Omental fat pad (tissue), 4 donors: Measurements from ENCODE around the gene TIGD6. TPM values are rescaled to one million over a fixed set of nuclear protein-coding genes. Genes with fewer than 3 reads are reported as not detected.

Experiments used
- ATAC-seq: fragments of 150-250 bp; one replicate; pipeline ENCODE4 v1.9.1; 2016; ENCODE audit warnings: mild to moderate bottlenecking, moderate library complexity; ENCODE audit not compliant: low FRiP score
- DNase-seq: peaks from one replicate; pipeline ENCODE4 v3.0.0-alpha.2; 2019; ENCODE audit warnings: low spot score
- total RNA-seq, 4 donors: library from RNA; depleted of rRNA; stranded (reverse); fragments of >200 nt; gene quantifications; one replicate each; pipeline ENCODE4 v1.1.0, GENCODE V29; 2016
- TF ChIP-seq, protein P1 (sequence below), 3 donors: fragments of 450-650 bp; IDR thresholded peaks; one replicate each; pipeline ENCODE4 v1.5.1; 2016 to 2017; ENCODE audit warnings: antibody characterized with exemption in 3 of 3, mild to moderate bottlenecking in 3 of 3, moderate library complexity in 2 of 3

Gene TIGD6
- 1 to 10 TPM; 3.1 to 4.9 (median 3.8) TPM for total RNA-seq

DNA sequence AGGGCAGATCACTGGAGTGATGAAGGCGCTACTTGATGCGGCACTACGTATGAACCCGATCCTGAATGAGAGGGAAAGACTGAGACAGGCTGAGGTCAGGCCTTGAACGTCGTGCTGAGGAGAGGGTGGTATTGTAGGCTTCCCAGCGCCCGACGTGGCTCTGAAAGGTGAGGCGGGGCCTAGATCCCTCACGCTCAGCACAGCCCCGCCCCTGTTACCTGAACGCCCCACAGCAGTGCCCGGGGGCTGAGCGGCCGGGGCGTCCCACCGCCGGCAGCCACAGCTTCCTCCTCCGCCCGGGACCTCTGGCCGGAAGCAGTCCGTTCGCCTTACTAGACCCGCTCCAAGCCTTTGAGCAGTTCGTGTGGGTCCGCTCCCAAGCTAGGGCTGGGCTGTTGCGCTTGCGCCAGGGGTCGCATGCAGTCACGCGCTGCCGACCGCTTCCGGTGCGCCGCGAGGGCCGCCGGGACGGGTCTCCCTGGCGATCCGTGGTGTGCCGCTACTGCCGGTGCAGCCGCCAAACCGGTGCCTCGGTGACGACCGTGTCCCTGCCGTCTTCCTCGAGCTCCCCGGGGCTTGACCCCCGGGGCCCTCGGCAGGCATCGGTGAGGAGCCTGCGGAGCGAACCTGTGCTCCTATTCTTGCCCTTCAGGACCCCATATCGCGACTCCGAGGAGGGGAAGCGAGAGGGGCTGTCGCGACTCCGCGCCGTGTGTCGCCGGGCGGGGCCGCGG is at the start of gene TIGD6, which contains the start of gene HMGXB3:
Gene TIGD6 (minus strand): TSS at position 399 of the 734 bp plus-strand sequence. CDS start 4,306 bp downstream, outside the sequence.
Gene HMGXB3 (plus strand): TSS at position 484 of the 734 bp plus-strand sequence. CDS start 4,114 bp downstream, outside the sequence.
- DNase-seq, result peak; percentile 56
- peak; percentile 94 for ATAC-seq
- TF ChIP-seq, protein P1, sequence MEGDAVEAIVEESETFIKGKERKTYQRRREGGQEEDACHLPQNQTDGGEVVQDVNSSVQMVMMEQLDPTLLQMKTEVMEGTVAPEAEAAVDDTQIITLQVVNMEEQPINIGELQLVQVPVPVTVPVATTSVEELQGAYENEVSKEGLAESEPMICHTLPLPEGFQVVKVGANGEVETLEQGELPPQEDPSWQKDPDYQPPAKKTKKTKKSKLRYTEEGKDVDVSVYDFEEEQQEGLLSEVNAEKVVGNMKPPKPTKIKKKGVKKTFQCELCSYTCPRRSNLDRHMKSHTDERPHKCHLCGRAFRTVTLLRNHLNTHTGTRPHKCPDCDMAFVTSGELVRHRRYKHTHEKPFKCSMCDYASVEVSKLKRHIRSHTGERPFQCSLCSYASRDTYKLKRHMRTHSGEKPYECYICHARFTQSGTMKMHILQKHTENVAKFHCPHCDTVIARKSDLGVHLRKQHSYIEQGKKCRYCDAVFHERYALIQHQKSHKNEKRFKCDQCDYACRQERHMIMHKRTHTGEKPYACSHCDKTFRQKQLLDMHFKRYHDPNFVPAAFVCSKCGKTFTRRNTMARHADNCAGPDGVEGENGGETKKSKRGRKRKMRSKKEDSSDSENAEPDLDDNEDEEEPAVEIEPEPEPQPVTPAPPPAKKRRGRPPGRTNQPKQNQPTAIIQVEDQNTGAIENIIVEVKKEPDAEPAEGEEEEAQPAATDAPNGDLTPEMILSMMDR (IDR thresholded peaks at IDR 0.05), result no peak

DNA sequence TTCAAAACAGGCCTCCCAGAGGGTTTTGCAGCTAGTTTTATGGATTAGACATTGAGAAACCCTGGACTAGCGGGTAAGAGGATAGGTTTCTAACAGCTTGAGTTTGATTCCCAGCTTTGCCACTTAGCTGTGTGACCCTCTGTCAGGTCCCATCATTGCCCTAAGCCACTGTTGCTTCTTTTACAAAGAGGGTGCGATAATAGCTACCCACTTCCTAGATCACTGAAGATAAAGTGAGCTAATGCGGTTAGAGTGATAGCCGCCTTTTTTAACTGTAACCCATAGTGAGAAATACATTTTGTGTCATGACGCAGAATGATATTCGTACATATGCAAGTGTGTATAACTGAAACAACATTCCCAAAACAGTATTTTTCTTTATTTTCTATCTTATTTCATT is 45.6 kb upstream of the TIGD6 start:
- TF ChIP-seq, protein P1 (IDR thresholded peaks at IDR 0.05), result no peak
- no peak for DNase-seq
- no peak for ATAC-seq

DNA sequence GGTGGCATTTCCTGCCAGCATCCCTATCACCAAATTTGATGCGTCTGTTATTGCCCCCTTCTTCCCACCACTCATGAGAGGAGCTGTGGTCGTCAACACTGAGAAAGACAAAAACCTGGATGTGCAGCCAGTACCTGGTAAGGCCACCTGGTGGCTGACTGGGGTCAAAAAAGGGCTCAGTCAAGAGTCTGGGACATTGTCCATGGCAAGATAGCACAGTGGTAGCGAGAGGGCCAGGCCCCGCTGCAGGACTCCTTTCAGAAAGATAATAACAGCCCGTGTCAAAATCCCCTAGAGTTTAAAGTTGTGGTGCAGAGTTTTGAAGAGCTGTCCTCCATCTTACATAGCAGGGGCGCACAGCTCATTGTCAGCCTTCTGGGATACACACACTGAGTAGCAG is 45.1 kb upstream of the TIGD6 start:
- ATAC-seq (no peak), DNase-seq (no peak)
- TF ChIP-seq, protein P1 (IDR thresholded peaks at IDR 0.05), result no peak

DNA sequence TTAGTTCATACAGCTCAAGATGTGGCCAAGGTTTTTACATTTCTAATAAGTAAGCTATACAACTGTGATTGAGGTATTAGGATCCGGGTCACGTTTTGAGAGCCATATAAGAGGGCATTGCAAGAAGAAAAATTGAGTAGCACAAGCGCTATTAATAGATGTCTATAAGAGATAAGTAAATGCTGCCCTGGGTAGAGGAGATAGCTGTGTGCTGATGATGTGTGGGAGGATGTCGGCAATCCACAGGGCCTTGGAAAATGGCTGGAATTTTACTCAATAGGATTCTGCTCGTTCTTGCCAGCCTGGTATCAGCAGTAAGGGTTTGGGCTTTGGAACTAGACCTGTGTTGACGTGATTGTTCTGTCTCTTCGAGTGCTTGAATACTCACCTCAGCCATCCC is 44.3 kb upstream of the TIGD6 start:
- TF ChIP-seq, protein P1 (IDR thresholded peaks at IDR 0.05), result no peak
- ATAC-seq (no peak), DNase-seq (no peak)

DNA sequence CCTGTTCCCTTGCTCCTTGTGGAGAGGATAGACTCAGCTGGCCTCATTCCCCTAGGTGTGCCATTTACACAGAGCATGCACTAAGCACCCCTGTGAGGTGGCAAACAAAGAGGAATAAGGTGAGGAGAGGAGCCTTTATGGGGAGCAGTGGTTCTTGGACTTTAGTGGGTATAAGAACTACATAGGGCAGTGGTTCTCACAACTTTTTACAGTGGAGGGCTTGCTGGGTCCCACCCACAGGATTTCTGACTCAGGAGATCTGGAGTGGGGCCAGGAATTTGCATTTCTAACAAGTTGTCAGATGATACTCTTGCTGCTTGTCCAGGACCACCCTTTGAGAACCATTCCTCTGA is 43.9 kb upstream of the TIGD6 start:
- DNase-seq, result no peak
- TF ChIP-seq, protein P1 (IDR thresholded peaks at IDR 0.05), result no peak
- peak; percentile 47 for ATAC-seq

DNA sequence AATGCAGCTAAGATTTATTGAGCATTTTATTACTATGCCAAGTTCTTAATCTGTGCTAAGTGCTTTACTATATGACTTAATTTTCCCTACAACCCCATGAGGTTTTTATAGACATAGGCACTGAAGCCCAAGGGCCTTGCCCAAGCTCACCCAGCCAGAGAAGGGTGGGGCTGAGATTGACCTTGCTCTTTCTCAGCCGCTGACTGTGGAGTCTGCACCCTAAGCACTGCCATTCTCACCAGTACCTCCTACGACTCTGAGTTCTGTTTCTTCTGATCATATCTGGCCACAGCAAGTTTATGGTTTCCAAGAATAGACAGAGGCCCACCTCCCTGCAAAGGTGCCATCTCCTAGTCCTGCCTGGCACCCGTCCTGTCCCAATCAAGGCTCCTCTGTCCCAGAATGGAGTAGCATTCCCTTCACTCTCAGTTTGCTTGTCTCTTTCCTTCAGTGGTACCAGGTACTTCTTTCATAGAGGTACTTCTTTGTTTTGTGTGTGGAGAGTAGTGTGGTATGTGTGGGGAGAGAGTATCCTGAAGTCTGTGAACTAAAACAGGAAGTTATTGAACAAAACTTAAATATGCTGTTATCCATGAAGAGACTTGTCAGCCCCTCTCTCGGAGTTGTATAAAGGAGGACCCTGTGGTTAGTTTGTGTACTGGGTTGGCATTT is 43.3 kb upstream of the TIGD6 start:
- DNase-seq (no peak), ATAC-seq (peak; percentile 14)
- TF ChIP-seq, protein P1 (IDR thresholded peaks at IDR 0.05), result no peak
